ENCODE results near the gene KDSR. TPM values are rescaled to one million over a fixed set of nuclear protein-coding genes. Genes with fewer than 3 reads are reported as not detected.
"Not testable (repeated sequence)": the region's sequence is repeated elsewhere in the genome, so short reads cannot be mapped to it uniquely, and the experiment has no call there.

KDSR gene
- polyA plus RNA-seq, 2 of the 4 experiments (the other 2 are of a cell fraction), result 13.6 to 21.2 TPM

GRCh38 chr18:63365876-63366212 is 1.2 kb downstream of the KDSR start (continued):
- no peak for TF ChIP-seq EHMT2 (IDR thresholded peaks at IDR 0.05; ENCODE audit: low read depth)

GRCh38 chr18:63363951-63364350 is 3.1 kb downstream of the KDSR start:
- no peak for TF ChIP-seq HES2 (IDR thresholded peaks at IDR 0.05)
- no peak for TF ChIP-seq CBX2 (IDR thresholded peaks at IDR 0.05; ENCODE audit: borderline replicate concordance, low read depth)
- TF ChIP-seq HDAC2 (IDR thresholded peaks at IDR 0.05), result no peak
- TF ChIP-seq BHLHE40 (IDR thresholded peaks at IDR 0.05; ENCODE audit: low read depth, low read length), result no peak
- TF ChIP-seq ATOH8 (CRISPR knock-in tag; IDR thresholded peaks at IDR 0.05; ENCODE audit: low read depth), result no peak
- TF ChIP-seq, protein P1, sequence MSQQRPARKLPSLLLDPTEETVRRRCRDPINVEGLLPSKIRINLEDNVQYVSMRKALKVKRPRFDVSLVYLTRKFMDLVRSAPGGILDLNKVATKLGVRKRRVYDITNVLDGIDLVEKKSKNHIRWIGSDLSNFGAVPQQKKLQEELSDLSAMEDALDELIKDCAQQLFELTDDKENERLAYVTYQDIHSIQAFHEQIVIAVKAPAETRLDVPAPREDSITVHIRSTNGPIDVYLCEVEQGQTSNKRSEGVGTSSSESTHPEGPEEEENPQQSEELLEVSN (IDR thresholded peaks at IDR 0.05; ENCODE audit: borderline replicate concordance, low read depth), result no peak
- no peak for TF ChIP-seq SREBF2 (IDR thresholded peaks at IDR 0.05)
- no peak overlapping the region for H3K4me3 ChIP-seq
- 0 out of 3 replicates have a peak, but pooled peaks cover under 1% of the 10 kb centered on the region for H3K9me3 ChIP-seq
- WGBS (ENCODE audit: missing lambda C conversion rate), result 90% methylated on average over 2 of the region's 2 CpGs
- ChIA-PET POLR2A (no interaction called here), CTCF (interaction anchor here (0.6 to 2.4 kb wide), 4 partner anchors 14 to 938 kb away, joined by 3 to 14 read pairs (median 4); no protein-coding TSS in a partner anchor)
- H3K4me2 ChIP-seq, result no peak overlapping the region
- FAIRE-seq, result no peak
- no peak for ATAC-seq
- no peak overlapping the region for H3K27ac ChIP-seq
- 0 out of 3 replicates have a peak, but pooled peaks cover 6% of the 10 kb centered on the region for H3K4me1 ChIP-seq
- DNase-seq (ENCODE audit: low read depth in 1 of 2, low spot score in 1 of 2), result no peak

GRCh38 chr18:63363420-63363819 is 3.6 kb downstream of the KDSR start:
- POLR2A ChIA-PET; H3K4me2 ChIP-seq; FAIRE-seq; H3K9me3 ChIP-seq; H3K27ac ChIP-seq; DNase-seq (ENCODE audit: low read depth in 1 of 2, low spot score in 1 of 2); H3K4me1 ChIP-seq; H3K4me3 ChIP-seq; ATAC-seq: not testable (repeated sequence)
- no CpG with 5 or more reads among the region's 2 CpGs for WGBS (ENCODE audit: missing lambda C conversion rate)
- CTCF ChIA-PET, result interaction anchor here (0.6 to 1.7 kb wide), 4 partner anchors 10 to 938 kb away, joined by 3 to 4 read pairs (median 4); no protein-coding TSS in a partner anchor

DNA sequence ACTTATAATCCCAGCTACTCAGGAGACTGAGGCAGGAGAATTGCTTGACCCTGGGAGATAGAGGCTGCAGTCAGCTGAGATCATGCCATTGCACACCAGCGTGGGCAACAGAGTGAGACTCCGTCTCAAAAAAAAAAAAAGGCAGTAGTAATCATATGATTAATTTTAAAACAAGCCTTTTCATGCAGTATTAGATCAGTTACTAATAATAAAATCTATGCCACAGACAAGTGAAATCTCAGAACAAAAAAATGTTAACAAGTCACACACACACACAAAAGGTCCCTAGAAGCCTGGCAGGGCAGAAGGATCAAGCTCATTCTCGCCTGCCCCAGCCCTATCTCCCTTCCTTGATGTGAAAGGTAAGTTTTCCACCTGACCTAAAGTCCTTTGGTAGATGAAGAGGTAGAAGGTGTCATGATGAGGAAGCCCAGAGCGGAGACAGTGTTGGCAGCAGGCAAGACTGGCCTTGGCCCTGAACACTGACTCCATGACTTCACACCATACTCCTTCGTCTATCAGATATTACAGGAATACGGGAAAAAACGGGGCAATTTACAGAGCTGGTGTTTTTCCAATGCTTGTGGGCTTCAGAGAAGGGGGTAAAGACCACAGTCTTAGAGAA is 10.6 kb downstream of the KDSR start:
- Histone ChIP-seq H3K4me3 (no peak overlapping the region), H3K9me3 (no peaks in the 10 kb centered on the region), H3K27ac (no peak overlapping the region), H3K4me1 (no peaks in the 10 kb centered on the region), H3K4me2 (no peak overlapping the region)
- TF ChIP-seq MAZ (IDR thresholded peaks at IDR 0.05; ENCODE audit: borderline replicate concordance, low read depth, low read length), result no peak
- no peak for TF ChIP-seq MAX (IDR thresholded peaks at IDR 0.05)
- TF ChIP-seq CHD2 (IDR thresholded peaks at IDR 0.05; ENCODE audit: low read length, partially characterized antibody), result no peak
- no peak for TF ChIP-seq JUN (IDR thresholded peaks at IDR 0.05)
- TF ChIP-seq POLR2A (IDR thresholded peaks at IDR 0.05; ENCODE audit: low read length), result no peak
- no peak for ATAC-seq
- no peak for DNase-seq (ENCODE audit: low read depth in 1 of 2, low spot score in 1 of 2)
- no peak for FAIRE-seq
- 92% methylated on average over 7 of the region's 7 CpGs for WGBS (ENCODE audit: missing lambda C conversion rate)
- POLR2A ChIA-PET, result no interaction called here
- CTCF ChIA-PET, result interaction anchor here (0.8 kb wide), 1 partner anchor 10 kb away, joined by 3 read pairs; no protein-coding TSS in a partner anchor

DNA sequence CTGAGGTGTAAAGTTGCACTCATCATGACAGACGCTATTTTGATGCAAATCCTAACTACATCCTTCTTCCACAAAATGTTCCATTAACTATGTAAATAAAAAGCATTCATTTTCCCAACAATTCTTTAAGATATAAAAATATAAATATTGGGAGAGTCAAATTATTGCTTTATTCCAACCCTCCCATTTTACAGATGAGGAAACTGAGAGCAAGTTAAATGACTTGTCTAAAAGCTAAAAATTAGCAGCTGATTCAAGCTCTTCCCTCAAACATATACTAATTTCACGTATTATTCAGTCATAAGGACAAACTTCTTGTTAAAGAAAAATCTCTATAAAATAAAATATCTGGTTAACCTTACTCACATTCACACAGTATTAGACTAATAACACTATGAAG is 16.8 kb downstream of the KDSR start:
- no peaks in the 10 kb centered on the region for H3K9me3 ChIP-seq
- DNase-seq (ENCODE audit: low read depth in 1 of 2, low spot score in 1 of 2) (no peak), ATAC-seq (no peak), FAIRE-seq (no peak)
- no peak overlapping the region for H3K4me3 ChIP-seq
- WGBS (ENCODE audit: missing lambda C conversion rate), result 45% methylated on average over 2 of the region's 2 CpGs
- ChIA-PET POLR2A (interaction anchor here (1.6 kb wide), 1 partner anchor 17 kb away, joined by 5 read pairs; no protein-coding TSS in a partner anchor), CTCF (interaction anchor here (1.1 to 1.3 kb wide), 2 partner anchors 13 to 219 kb away, joined by 3 to 4 read pairs; no protein-coding TSS in a partner anchor)
- H3K4me1 ChIP-seq, result no peaks in the 10 kb centered on the region
- H3K27ac ChIP-seq, result no peak overlapping the region
- no peak overlapping the region for H3K4me2 ChIP-seq
- TF ChIP-seq JUNB (IDR thresholded peaks at IDR 0.05) (no peak), TFCP2L1 (CRISPR knock-in tag; IDR thresholded peaks at IDR 0.05) (no peak), ZNF302 (CRISPR knock-in tag; IDR thresholded peaks at IDR 0.05) (no peak), ZFP36 (IDR thresholded peaks at IDR 0.05; ENCODE audit: borderline replicate concordance, partially characterized antibody) (no peak), ZSCAN20 (CRISPR knock-in tag; IDR thresholded peaks at IDR 0.05) (no peak), HOXB5 (CRISPR knock-in tag; IDR thresholded peaks at IDR 0.05) (no peak), EP300 (IDR thresholded peaks at IDR 0.05) (no peak), MAZ (IDR thresholded peaks at IDR 0.05; ENCODE audit: borderline replicate concordance, low read depth, low read length) (no peak)
- TF ChIP-seq, protein P2, sequence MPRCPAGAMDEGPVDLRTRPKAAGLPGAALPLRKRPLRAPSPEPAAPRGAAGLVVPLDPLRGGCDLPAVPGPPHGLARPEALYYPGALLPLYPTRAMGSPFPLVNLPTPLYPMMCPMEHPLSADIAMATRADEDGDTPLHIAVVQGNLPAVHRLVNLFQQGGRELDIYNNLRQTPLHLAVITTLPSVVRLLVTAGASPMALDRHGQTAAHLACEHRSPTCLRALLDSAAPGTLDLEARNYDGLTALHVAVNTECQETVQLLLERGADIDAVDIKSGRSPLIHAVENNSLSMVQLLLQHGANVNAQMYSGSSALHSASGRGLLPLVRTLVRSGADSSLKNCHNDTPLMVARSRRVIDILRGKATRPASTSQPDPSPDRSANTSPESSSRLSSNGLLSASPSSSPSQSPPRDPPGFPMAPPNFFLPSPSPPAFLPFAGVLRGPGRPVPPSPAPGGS (IDR thresholded peaks at IDR 0.05), result no peak
- TF ChIP-seq, protein P3, sequence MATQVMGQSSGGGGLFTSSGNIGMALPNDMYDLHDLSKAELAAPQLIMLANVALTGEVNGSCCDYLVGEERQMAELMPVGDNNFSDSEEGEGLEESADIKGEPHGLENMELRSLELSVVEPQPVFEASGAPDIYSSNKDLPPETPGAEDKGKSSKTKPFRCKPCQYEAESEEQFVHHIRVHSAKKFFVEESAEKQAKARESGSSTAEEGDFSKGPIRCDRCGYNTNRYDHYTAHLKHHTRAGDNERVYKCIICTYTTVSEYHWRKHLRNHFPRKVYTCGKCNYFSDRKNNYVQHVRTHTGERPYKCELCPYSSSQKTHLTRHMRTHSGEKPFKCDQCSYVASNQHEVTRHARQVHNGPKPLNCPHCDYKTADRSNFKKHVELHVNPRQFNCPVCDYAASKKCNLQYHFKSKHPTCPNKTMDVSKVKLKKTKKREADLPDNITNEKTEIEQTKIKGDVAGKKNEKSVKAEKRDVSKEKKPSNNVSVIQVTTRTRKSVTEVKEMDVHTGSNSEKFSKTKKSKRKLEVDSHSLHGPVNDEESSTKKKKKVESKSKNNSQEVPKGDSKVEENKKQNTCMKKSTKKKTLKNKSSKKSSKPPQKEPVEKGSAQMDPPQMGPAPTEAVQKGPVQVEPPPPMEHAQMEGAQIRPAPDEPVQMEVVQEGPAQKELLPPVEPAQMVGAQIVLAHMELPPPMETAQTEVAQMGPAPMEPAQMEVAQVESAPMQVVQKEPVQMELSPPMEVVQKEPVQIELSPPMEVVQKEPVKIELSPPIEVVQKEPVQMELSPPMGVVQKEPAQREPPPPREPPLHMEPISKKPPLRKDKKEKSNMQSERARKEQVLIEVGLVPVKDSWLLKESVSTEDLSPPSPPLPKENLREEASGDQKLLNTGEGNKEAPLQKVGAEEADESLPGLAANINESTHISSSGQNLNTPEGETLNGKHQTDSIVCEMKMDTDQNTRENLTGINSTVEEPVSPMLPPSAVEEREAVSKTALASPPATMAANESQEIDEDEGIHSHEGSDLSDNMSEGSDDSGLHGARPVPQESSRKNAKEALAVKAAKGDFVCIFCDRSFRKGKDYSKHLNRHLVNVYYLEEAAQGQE (IDR thresholded peaks at IDR 0.05), result no peak

All from A549 (cell line).